SK-N-MC (cell line): ENCODE data around the gene KMT2C.

Source experiments
- DNase-seq: peaks from one replicate; pipeline ENCODE4 v3.0.0-alpha.2; 2011; ENCODE audit warnings: low read depth, low spot score
- H3K27ac ChIP-seq: fragments of 200-600 bp; sonication (generic); 2 replicates; pipeline ENCODE4 v1.5.1; 2016; ENCODE audit warnings: mixed run types
- H3K36me3 ChIP-seq: fragments of 200-600 bp; sonication (generic); 2 replicates; pipeline ENCODE4 v1.6.1; 2017; ENCODE audit warnings: antibody characterized with exemption, low read length, mixed read lengths; ENCODE audit not compliant: insufficient read depth
- H3K4me3 ChIP-seq: fragments of 200-600 bp; sonication (generic); 2 replicates; pipeline ENCODE4 v1.5.1; 2016
- H3K9ac ChIP-seq: fragments of 200-600 bp; sonication (generic); 2 replicates; pipeline ENCODE4 v1.8.0; 2017; ENCODE audit warnings: mixed run types, mixed read lengths; ENCODE audit not compliant: insufficient read length
- H3K9me3 ChIP-seq: fragments of 200-600 bp; sonication (generic); 2 replicates; pipeline ENCODE4 v1.6.1; 2017; ENCODE audit warnings: low read depth, mild to moderate bottlenecking, antibody characterized with exemption, low read length, moderate library complexity, mixed read lengths
- EZH2 ChIP-seq: fragments of 200-600 bp; sonication (generic); IDR thresholded peaks from one replicate; pipeline ENCODE4 v1.6.1; 2017; ENCODE audit warnings: antibody characterized with exemption
- FOXP2 ChIP-seq: optimal IDR thresholded peaks from 2 replicates; pipeline ENCODE3; 2011; ENCODE audit warnings: mild to moderate bottlenecking, moderate library complexity; ENCODE audit not compliant: insufficient read depth; ENCODE audit errors: extremely low read length, control extremely low read depth
- POLR2AphosphoS5 ChIP-seq: IDR thresholded peaks from 2 replicates; pipeline ENCODE4 v1.6.1; 2012; ENCODE audit warnings: mild to moderate bottlenecking, low read depth, low read length, borderline replicate concordance

Gene KMT2C

DNA sequence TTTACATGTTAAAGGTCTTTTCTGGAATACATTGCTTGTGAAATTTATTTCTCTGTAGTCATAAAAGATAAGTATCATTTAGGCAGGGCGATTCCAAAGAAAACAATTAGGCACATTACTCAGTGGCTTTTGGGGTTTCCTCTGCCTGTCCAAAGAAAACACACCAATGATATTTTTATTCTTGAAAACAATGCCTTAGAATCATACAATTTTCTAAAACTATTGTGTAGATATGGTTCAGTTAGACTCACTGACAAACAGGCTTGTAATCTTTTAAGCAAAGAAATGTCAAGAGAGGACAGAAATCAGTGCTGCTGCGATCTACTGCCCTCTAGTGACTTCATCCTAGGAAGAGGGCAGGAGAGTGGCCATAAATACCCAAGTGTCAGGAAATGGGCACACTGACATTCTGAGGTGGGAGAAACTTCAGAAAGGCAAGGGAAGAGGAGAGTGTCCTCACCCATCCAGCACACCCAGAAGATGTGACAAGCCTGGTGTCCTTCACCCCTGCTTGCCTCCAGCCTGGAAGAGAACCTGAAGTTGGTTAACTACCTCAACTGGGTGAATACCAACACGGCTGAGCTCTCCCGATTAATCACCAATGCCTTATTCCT is 289.8 kb downstream of the KMT2C start:
- DNase-seq, result peak; percentile 22
- Histone ChIP-seq H3K27ac (no peak overlapping the region; the same call in none of the 2 replicates), H3K36me3 (peaks cover 82% of the 10 kb centered on the region), H3K9me3 (no peaks in the 10 kb centered on the region), H3K9ac (no peak overlapping the region), H3K4me3 (no peak overlapping the region)
- TF ChIP-seq EZH2, result no peak
- TF ChIP-seq FOXP2, result no peak
- no peak for TF ChIP-seq POLR2AphosphoS5

- Histone ChIP-seq H3K9me3 (no peaks in the 10 kb centered on the region), H3K36me3 (peaks cover 85% of the 10 kb centered on the region), H3K27ac (no peak overlapping the region), H3K4me3 (no peak overlapping the region), H3K9ac (no peak overlapping the region)
- no peak for TF ChIP-seq EZH2
- TF ChIP-seq FOXP2, result no peak
- TF ChIP-seq POLR2AphosphoS5, result no peak
- DNase-seq, result no peak
These were observed 291.1 kb downstream of the KMT2C start for GRCh38 chr7:152144557-152145245.

- no peak for DNase-seq
- TF ChIP-seq FOXP2 (no peak), EZH2 (no peak), POLR2AphosphoS5 (no peak)
- H3K36me3 ChIP-seq, result peaks cover 85% of the 10 kb centered on the region
- H3K4me3 ChIP-seq, result no peak overlapping the region
- no peaks in the 10 kb centered on the region for H3K9me3 ChIP-seq
- H3K9ac ChIP-seq, result no peak overlapping the region
- H3K27ac ChIP-seq, result peak overlapping the region; percentile 21; the same call in 1 of the 2 replicates
These were observed 292.7 kb downstream of the KMT2C start for GRCh38 chr7:152142976-152143595.

- H3K4me3 ChIP-seq, result no peak overlapping the region
- TF ChIP-seq FOXP2 (no peak), EZH2 (no peak), POLR2AphosphoS5 (no peak)
- no peak for DNase-seq
- peaks cover 73% of the 10 kb centered on the region for H3K36me3 ChIP-seq
- no peak overlapping the region for H3K27ac ChIP-seq
- no peak overlapping the region for H3K9ac ChIP-seq
- no peaks in the 10 kb centered on the region for H3K9me3 ChIP-seq
These were observed 295.2 kb downstream of the KMT2C start for GRCh38 chr7:152140560-152140959.

GRCh38 chr7:152140067-152140466 is 295.7 kb downstream of the KMT2C start:
- DNase-seq, result no peak
- TF ChIP-seq POLR2AphosphoS5 (no peak), EZH2 (no peak), FOXP2 (no peak)
- Histone ChIP-seq H3K9me3 (no peaks in the 10 kb centered on the region), H3K27ac (no peak overlapping the region), H3K4me3 (no peak overlapping the region), H3K36me3 (peaks cover 68% of the 10 kb centered on the region), H3K9ac (no peak overlapping the region)

DNA sequence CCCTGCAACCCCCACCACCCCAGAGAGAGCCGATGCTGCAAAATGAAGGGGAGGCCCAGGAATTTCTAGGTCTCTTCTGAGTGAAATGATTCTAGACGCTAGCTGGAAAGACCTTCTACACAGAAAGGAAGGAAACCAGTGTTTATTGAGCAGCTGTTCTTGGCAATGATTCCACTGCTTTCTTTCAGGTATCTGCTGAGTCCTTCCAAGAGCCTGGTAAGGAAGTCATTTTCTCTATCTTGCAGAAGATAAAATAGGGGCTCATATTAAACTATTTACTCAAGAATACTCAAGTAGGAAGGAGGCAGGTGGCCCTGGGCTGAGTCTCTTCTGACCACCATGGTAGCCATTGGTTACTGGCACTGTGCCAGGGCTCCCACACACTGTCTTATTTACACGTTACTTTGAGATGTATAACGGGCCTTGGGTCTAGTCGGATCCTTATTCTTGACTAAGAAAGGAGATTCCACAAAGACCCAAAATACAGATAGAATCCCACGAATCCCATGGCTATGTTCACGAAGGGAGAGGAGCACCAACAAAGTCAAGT is 298.3 kb downstream of the KMT2C start:
- no peak overlapping the region for H3K9ac ChIP-seq
- H3K9me3 ChIP-seq, result no peaks in the 10 kb centered on the region
- TF ChIP-seq POLR2AphosphoS5 (no peak), FOXP2 (no peak), EZH2 (no peak)
- peaks cover 59% of the 10 kb centered on the region for H3K36me3 ChIP-seq
- no peak overlapping the region; the same call in 1 of the 2 replicates for H3K27ac ChIP-seq
- H3K4me3 ChIP-seq, result no peak overlapping the region
- DNase-seq, result no peak

- TF ChIP-seq FOXP2 (no peak), EZH2 (no peak)
- Histone ChIP-seq H3K27ac (peak overlapping the region; percentile 14), H3K4me3 (no peak overlapping the region), H3K9ac (no peak overlapping the region), H3K9me3 (no peaks in the 10 kb centered on the region), H3K36me3 (peaks cover 59% of the 10 kb centered on the region)
- DNase-seq, result no peak
These were observed 299.1 kb downstream of the KMT2C start for GRCh38 chr7:152136686-152137085.

DNA sequence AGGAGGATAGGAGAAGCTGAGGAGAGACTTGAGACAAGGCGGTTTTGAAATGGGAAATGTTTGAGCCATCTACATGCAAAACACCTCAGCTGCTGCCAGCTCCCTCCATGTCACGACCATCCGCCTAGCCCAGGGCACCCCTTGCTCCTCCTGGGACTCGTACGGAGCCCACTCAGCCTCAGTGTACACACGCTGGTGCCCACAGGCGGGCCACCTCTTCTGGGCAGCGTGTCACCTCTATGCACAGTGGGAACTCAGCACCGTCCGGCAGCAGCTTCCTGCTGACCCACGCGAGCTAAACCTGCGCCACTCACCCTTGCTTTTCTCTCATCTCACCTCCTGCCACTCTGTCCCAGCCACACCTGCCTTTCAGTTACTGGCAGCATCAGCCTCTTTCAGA is 302.0 kb downstream of the KMT2C start:
- peaks cover 51% of the 10 kb centered on the region for H3K36me3 ChIP-seq
- no peak overlapping the region for H3K4me3 ChIP-seq
- TF ChIP-seq FOXP2, result no peak
- no peak for TF ChIP-seq POLR2AphosphoS5
- TF ChIP-seq EZH2, result no peak
- no peak for DNase-seq
- H3K9ac ChIP-seq, result no peak overlapping the region
- H3K27ac ChIP-seq, result no peak overlapping the region
- H3K9me3 ChIP-seq, result no peaks in the 10 kb centered on the region

- no peaks in the 10 kb centered on the region for H3K9me3 ChIP-seq
- DNase-seq, result no peak
- TF ChIP-seq FOXP2 (no peak), EZH2 (no peak), POLR2AphosphoS5 (no peak)
- 0 out of 2 replicates have a peak overlapping the region, but pooled peaks have one; percentile 26 for H3K27ac ChIP-seq
- peaks cover 46% of the 10 kb centered on the region for H3K36me3 ChIP-seq
- no peak overlapping the region for H3K4me3 ChIP-seq
- no peak overlapping the region for H3K9ac ChIP-seq
These were observed 303.0 kb downstream of the KMT2C start for GRCh38 chr7:152132812-152133211.
